H1 (cell line): ENCODE results near the gene FBXO21.

ENCODE experiments used
- BRCA1 ChIP-seq: IDR thresholded peaks from 2 replicates; pipeline ENCODE4 v1.6.1; 2012; ENCODE audit warnings: low read depth, low read length, improper control_type of control experiment
- CTCF ChIP-seq, 3 experiments: IDR thresholded peaks; 1 replicate in 2 of 3; 2 replicates in 1 of 3; pipeline versions ENCODE4 v1.5.1 to v1.6.1; 2011; ENCODE audit warnings: low read length in 3 of 3, mild to moderate bottlenecking in 3 of 3, inconsistent platforms in 2 of 3, low read depth in 1 of 3, moderate library complexity in 1 of 3; ENCODE audit not compliant: insufficient read depth in 1 of 3; ENCODE audit errors: control extremely low read depth in 1 of 3
- EGR1 ChIP-seq: IDR thresholded peaks from 2 replicates; pipeline ENCODE4 v1.6.1; 2011; ENCODE audit warnings: low read depth, low read length, borderline replicate concordance
- EZH2 ChIP-seq: fragments of 200-600 bp; sonication (generic); IDR thresholded peaks from 2 replicates; pipeline ENCODE4 v1.7.1; 2012; ENCODE audit warnings: low read depth, mild to moderate bottlenecking, moderate library complexity, low read length, inconsistent platforms; ENCODE audit not compliant: severe bottlenecking
- HDAC6 ChIP-seq: IDR thresholded peaks from one replicate; pipeline ENCODE4 v1.7.1; 2012; ENCODE audit warnings: low read depth, mild to moderate bottlenecking, inconsistent platforms, low read length, moderate library complexity
- MAFK ChIP-seq: IDR thresholded peaks from 2 replicates; pipeline ENCODE4 v1.6.1; 2012; ENCODE audit warnings: low read depth, mild to moderate bottlenecking, improper control_type of control experiment, low read length
- NRF1 ChIP-seq: IDR thresholded peaks from 2 replicates; pipeline ENCODE4 v1.6.1; 2011; ENCODE audit warnings: mild to moderate bottlenecking, low read depth, low read length, improper control_type of control experiment
- POLR2A ChIP-seq, 2 experiments: IDR thresholded peaks; 1 replicate in 1 of 2; 2 replicates in 1 of 2; pipeline ENCODE4 v1.6.1; 2011; ENCODE audit warnings: low read depth in 2 of 2, low read length in 2 of 2, mild to moderate bottlenecking in 2 of 2; ENCODE audit errors: control extremely low read depth in 1 of 2
- POU5F1 ChIP-seq: IDR thresholded peaks from 2 replicates; pipeline ENCODE4 v1.6.1; 2011; ENCODE audit warnings: low read depth, mild to moderate bottlenecking, low read length, moderate library complexity
- RXRA ChIP-seq: IDR thresholded peaks from 2 replicates; pipeline ENCODE4 v1.6.1; 2011; ENCODE audit warnings: low read depth, mild to moderate bottlenecking, low read length, moderate library complexity; ENCODE audit not compliant: insufficient read depth
- SIN3A ChIP-seq, 2 experiments: IDR thresholded peaks in 1 of 2; conservative IDR thresholded peaks in 1 of 2; 2 replicates each; pipeline ENCODE4 v1.6.1; 2011 to 2012; ENCODE audit warnings: low read length in 2 of 2, improper control_type of control experiment in 1 of 2, low read depth in 1 of 2, mild to moderate bottlenecking in 1 of 2
- SP4 ChIP-seq: IDR thresholded peaks from 2 replicates; pipeline ENCODE4 v1.6.1; 2012; ENCODE audit warnings: low read length, inconsistent platforms
- TCF12 ChIP-seq: IDR thresholded peaks from 2 replicates; pipeline ENCODE4 v1.6.1; 2011; ENCODE audit warnings: low read depth, mild to moderate bottlenecking, low read length
- TF ChIP-seq, protein P1 (sequence below): IDR thresholded peaks from 2 replicates; pipeline ENCODE4 v1.6.1; 2012; ENCODE audit warnings: inconsistent platforms

GRCh38 chr12:117130801-117131200, 59.5 kb downstream of the FBXO21 start:
- TF ChIP-seq TCF12 (no peak), POLR2A (IDR thresholded peaks at IDR 0.05; ENCODE audit: control extremely low read depth in 1 of 2, low read depth in 2 of 2, low read length in 2 of 2) (no peak), CTCF (IDR thresholded peaks at IDR 0.05; ENCODE audit: control extremely low read depth in 1 of 3, insufficient read depth in 1 of 3, low read depth in 1 of 3, low read length in 3 of 3) (no peak), BRCA1 (no peak), RXRA (no peak), POU5F1 (no peak), EGR1 (no peak), NRF1 (no peak), MAFK (no peak), EZH2 (no peak), HDAC6 (no peak), SIN3A (conservative IDR thresholded peaks at IDR 0.05 in 1 of 2, IDR thresholded peaks at IDR 0.05 in 1 of 2; ENCODE audit: low read depth in 1 of 2, low read length in 2 of 2) (no peak), SP4 (no peak)
- TF ChIP-seq, protein P1, sequence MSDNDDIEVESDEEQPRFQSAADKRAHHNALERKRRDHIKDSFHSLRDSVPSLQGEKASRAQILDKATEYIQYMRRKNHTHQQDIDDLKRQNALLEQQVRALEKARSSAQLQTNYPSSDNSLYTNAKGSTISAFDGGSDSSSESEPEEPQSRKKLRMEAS: no peak
